DND-41 (cell line): ENCODE results near the gene MICU1.
A peak's percentile ranks its signal among the peaks of the same experiment; 100 is the strongest.

Experiments used
- ATAC-seq: fragments of 200-7000 bp; cut with Tn5 transposase; 3 replicates; pipeline ENCODE4 v1.9.1; 2021; ENCODE audit warnings: low read depth; ENCODE audit not compliant: insufficient read depth
- DNase-seq: peaks from one replicate; pipeline ENCODE4 v3.0.0-alpha.2; 2020
- H2AFZ ChIP-seq: 2 replicates; pipeline ENCODE4 v1.6.0; 2012; ENCODE audit warnings: low read depth, low read length
- H3K27ac ChIP-seq: 2 replicates; pipeline ENCODE4 v1.5.1; 2012; ENCODE audit warnings: low read length, inconsistent platforms
- H3K27me3 ChIP-seq: fragments of 200-600 bp; sonication (generic); 2 replicates; pipeline ENCODE4 v1.6.0; 2012; ENCODE audit warnings: low read length, mild to moderate bottlenecking, inconsistent platforms; ENCODE audit not compliant: insufficient read depth, poor library complexity
- H3K36me3 ChIP-seq: 2 replicates; pipeline ENCODE4 v1.5.1; 2012; ENCODE audit warnings: low read length, inconsistent platforms; ENCODE audit not compliant: insufficient read depth
- H3K4me1 ChIP-seq: 2 replicates; pipeline ENCODE4 v1.5.1; 2012; ENCODE audit warnings: mild to moderate bottlenecking, low read length; ENCODE audit not compliant: insufficient read depth
- H3K4me2 ChIP-seq: 2 replicates; pipeline ENCODE4 v1.6.0; 2012; ENCODE audit warnings: mild to moderate bottlenecking, moderate library complexity, low read length, inconsistent platforms; ENCODE audit not compliant: insufficient read depth
- H3K4me3 ChIP-seq, 2 experiments: fragments of 200-600 bp in 1 of 2; shearing (Covaris generic) in 1 of 2; 2 replicates each; pipeline ENCODE4 v1.5.1; 2012 to 2016; ENCODE audit warnings: inconsistent platforms in 2 of 2, low read length in 2 of 2, mild to moderate bottlenecking in 2 of 2, low read depth in 1 of 2, moderate library complexity in 1 of 2
- H3K79me2 ChIP-seq: 2 replicates; pipeline ENCODE4 v1.6.0; 2012; ENCODE audit warnings: low read length, inconsistent platforms; ENCODE audit not compliant: insufficient read depth
- H3K9ac ChIP-seq: 2 replicates; pipeline ENCODE4 v1.6.0; 2012; ENCODE audit warnings: low read depth, mild to moderate bottlenecking, inconsistent platforms, low read length, moderate library complexity
- H3K9me3 ChIP-seq: 2 replicates; pipeline ENCODE4 v1.5.1; 2012; ENCODE audit warnings: low read length, moderate library complexity, mild to moderate bottlenecking, inconsistent platforms; ENCODE audit not compliant: insufficient read depth, severe bottlenecking
- H4K20me1 ChIP-seq: 2 replicates; pipeline ENCODE4 v1.6.0; 2012; ENCODE audit warnings: low read length; ENCODE audit not compliant: insufficient read depth
- EZH2 ChIP-seq: IDR thresholded peaks from 3 replicates; pipeline ENCODE4 v1.6.1; 2012; ENCODE audit warnings: borderline replicate concordance, low read depth, mild to moderate bottlenecking, moderate library complexity, low read length, inconsistent platforms; ENCODE audit not compliant: severe bottlenecking
- TF ChIP-seq, protein P1 (sequence below): IDR thresholded peaks from 2 replicates; pipeline ENCODE4 v1.5.1; 2012; ENCODE audit warnings: borderline replicate concordance, low read length, moderate library complexity, mild to moderate bottlenecking; ENCODE audit not compliant: poor library complexity, severe bottlenecking; ENCODE audit errors: extremely low read depth

The MICU1 gene

DNA sequence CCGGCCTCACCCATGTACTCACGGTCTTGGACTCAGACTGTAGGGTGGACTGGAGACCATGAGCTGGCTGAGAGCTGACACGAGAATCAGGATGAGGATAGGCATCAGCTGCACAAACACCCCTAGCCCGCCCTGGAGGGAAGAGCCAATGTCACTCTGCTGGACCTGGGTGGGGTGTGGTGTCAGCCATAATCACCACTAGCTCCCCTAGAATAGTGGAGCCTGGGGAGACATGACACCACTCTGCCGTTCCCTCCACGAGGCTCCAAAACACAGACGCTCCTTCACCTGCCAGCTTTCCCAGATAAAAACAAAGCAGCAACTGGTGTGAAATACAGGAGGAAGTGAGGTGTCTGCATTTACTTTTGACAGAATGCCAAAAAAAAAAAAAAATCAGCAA is 287.7 kb downstream of the MICU1 start:
- no peak overlapping the region for H3K4me3 ChIP-seq
- DNase-seq, result no peak
- H3K9me3 ChIP-seq, result no peaks in the 10 kb centered on the region
- no peak for ATAC-seq
- H4K20me1 ChIP-seq, result no peaks in the 10 kb centered on the region
- TF ChIP-seq, protein P1, sequence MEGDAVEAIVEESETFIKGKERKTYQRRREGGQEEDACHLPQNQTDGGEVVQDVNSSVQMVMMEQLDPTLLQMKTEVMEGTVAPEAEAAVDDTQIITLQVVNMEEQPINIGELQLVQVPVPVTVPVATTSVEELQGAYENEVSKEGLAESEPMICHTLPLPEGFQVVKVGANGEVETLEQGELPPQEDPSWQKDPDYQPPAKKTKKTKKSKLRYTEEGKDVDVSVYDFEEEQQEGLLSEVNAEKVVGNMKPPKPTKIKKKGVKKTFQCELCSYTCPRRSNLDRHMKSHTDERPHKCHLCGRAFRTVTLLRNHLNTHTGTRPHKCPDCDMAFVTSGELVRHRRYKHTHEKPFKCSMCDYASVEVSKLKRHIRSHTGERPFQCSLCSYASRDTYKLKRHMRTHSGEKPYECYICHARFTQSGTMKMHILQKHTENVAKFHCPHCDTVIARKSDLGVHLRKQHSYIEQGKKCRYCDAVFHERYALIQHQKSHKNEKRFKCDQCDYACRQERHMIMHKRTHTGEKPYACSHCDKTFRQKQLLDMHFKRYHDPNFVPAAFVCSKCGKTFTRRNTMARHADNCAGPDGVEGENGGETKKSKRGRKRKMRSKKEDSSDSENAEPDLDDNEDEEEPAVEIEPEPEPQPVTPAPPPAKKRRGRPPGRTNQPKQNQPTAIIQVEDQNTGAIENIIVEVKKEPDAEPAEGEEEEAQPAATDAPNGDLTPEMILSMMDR, result no peak
- TF ChIP-seq EZH2, result no peak
- peaks cover 18% of the 10 kb centered on the region for H3K79me2 ChIP-seq
- peaks cover 78% of the 10 kb centered on the region for H3K36me3 ChIP-seq
- H3K27ac ChIP-seq, result peak overlapping the region; percentile 32; the same call in 1 of the 2 replicates
- H3K4me2 ChIP-seq, result no peak overlapping the region
- H2AFZ ChIP-seq, result no peak overlapping the region
- H3K4me1 ChIP-seq, result peaks cover 49% of the 10 kb centered on the region
- H3K9ac ChIP-seq, result no peak overlapping the region
- H3K27me3 ChIP-seq, result no peaks in the 10 kb centered on the region

DNA sequence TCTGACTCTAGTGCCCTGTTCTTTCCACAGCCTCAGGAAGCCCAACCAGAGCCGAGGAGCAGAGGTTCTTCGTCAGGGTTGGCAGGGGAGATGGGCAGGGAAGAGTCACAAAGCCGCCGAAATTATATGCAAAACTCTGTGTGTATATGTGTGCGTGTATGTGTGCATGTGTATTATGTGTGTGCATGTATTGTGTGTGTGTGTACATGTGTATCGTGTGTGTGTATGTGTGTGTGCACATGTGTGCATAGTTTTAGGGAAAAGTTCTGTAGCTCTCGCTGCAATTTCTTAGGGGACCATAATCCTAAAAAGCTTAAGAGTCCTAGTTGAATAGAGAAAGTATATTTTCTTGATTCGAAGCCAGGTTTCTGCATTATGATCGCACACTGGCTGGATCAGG is 288.2 kb downstream of the MICU1 start:
- no peak overlapping the region for H2AFZ ChIP-seq
- no peak overlapping the region for H3K4me2 ChIP-seq

DNA sequence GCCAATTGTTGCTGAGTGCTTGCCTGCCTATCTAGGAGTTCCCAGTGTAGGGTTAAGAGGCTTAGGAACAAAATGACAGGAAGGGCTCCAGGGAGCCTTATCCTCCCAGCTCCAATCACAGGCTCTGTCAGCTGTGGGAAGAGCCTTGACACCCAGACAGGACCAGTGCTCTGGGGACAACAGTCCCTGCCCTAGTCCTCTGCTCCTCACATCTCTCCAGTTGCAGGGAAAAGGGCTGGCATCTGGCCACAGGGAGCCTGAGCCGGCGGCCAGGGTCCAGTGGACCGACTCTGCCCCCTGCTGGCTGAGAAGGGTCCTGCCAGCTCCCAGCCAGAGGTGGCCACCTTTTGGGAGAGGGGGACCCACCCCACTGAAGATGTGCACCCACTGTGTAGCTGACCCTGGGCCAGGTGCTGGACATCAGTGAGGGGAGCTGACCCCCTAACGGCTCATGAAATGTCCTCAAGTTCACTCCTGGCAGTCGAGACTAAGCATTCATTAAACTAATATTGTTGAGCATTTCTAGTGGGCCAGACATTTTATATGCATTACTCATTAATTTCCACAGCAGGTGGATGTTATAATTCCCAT is 288.7 kb downstream of the MICU1 start:
- Histone ChIP-seq H3K4me2 (peak overlapping the region; percentile 13; the same call in 1 of the 2 replicates), H3K27me3 (no peaks in the 10 kb centered on the region), H3K36me3 (peaks cover 70% of the 10 kb centered on the region), H2AFZ (no peak overlapping the region), H3K79me2 (peaks cover 25% of the 10 kb centered on the region), H3K4me3 (no peak overlapping the region), H3K4me1 (peaks cover 59% of the 10 kb centered on the region), H4K20me1 (no peaks in the 10 kb centered on the region), H3K9me3 (no peaks in the 10 kb centered on the region), H3K9ac (peak overlapping the region; percentile 91), H3K27ac (peak overlapping the region; percentile 100)
- ATAC-seq, result no peak
- DNase-seq, result peak; percentile 69
- TF ChIP-seq, protein P1, result peak; percentile 96
- TF ChIP-seq EZH2, result no peak

More for the DNA sequence above, 288.2 kb downstream of the MICU1 start:
- no peak for DNase-seq
- H3K4me1 ChIP-seq, result peaks cover 53% of the 10 kb centered on the region
- H3K36me3 ChIP-seq, result peaks cover 76% of the 10 kb centered on the region
- no peaks in the 10 kb centered on the region for H3K27me3 ChIP-seq
- TF ChIP-seq EZH2, result no peak
- no peaks in the 10 kb centered on the region for H4K20me1 ChIP-seq
- no peak for ATAC-seq
- peaks cover 21% of the 10 kb centered on the region for H3K79me2 ChIP-seq
- no peak overlapping the region for H3K4me3 ChIP-seq
- H3K9ac ChIP-seq, result no peak overlapping the region
- peak overlapping the region; percentile 32; the same call in 1 of the 2 replicates for H3K27ac ChIP-seq
- H3K9me3 ChIP-seq, result no peaks in the 10 kb centered on the region

DNA sequence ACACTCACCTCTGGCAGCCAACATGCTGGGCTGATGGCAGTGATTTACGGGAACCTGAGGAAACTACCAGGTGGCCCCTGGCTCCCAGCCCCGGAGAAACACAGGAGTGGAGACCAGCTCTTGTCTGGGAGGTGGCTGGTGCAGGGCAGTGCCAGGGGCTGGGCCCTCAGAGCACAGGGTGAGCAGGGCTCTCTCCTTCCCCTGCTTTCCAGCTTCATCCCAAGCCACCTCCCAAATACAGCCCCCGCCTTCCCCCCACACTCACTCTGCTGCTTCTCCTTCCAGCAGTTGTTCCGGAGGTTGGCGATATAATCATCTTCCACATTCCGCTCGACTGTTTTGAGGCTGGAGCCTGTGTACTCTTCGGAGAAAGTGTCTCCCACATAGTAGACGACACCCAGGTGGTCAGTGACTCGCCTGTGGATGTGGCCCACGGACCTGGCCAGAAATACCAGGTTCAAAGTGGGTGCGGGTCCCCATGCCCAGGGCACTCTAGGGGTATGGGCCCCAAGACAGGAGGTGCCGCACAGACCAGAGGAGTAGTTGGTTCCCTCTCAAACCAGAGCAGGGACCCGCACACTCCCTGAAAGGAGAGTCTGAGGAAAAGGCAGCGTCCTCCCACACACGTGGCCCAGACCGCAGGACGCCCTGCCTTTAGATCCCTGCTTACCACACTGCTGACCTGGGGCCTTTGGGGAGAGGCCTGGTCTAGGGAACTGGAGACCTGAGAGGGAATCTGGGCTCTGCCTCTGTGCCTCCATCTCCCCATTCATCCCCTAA is 289.4 kb downstream of the MICU1 start:
- peak overlapping the region; percentile 13; the same call in 1 of the 2 replicates for H3K4me2 ChIP-seq
- H3K36me3 ChIP-seq, result peaks cover 63% of the 10 kb centered on the region
- peaks cover 63% of the 10 kb centered on the region for H3K4me1 ChIP-seq
- peak overlapping the region; percentile 91 for H3K9ac ChIP-seq
- H3K27ac ChIP-seq, result peak overlapping the region; percentile 100
- DNase-seq (no peak), ATAC-seq (no peak)
- no peaks in the 10 kb centered on the region for H3K27me3 ChIP-seq
- TF ChIP-seq, protein P1, result no peak
- TF ChIP-seq EZH2, result no peak
- peaks cover 25% of the 10 kb centered on the region for H3K79me2 ChIP-seq
- H3K9me3 ChIP-seq, result no peaks in the 10 kb centered on the region
- no peak overlapping the region for H3K4me3 ChIP-seq
- no peak overlapping the region for H2AFZ ChIP-seq
- no peaks in the 10 kb centered on the region for H4K20me1 ChIP-seq
